NCI-H2107 (cell line): ENCODE measurements around the gene RAB11FIP3.
"Not testable (repeated sequence)": the region's sequence is repeated elsewhere in the genome, so short reads cannot be mapped to it uniquely, and the experiment has no call there.

ENCODE experiments used
- DNase-seq: peaks from one replicate; lab custom pipeline; 2025; lab: John Stamatoyannopoulos, UW

Gene RAB11FIP3

DNA sequence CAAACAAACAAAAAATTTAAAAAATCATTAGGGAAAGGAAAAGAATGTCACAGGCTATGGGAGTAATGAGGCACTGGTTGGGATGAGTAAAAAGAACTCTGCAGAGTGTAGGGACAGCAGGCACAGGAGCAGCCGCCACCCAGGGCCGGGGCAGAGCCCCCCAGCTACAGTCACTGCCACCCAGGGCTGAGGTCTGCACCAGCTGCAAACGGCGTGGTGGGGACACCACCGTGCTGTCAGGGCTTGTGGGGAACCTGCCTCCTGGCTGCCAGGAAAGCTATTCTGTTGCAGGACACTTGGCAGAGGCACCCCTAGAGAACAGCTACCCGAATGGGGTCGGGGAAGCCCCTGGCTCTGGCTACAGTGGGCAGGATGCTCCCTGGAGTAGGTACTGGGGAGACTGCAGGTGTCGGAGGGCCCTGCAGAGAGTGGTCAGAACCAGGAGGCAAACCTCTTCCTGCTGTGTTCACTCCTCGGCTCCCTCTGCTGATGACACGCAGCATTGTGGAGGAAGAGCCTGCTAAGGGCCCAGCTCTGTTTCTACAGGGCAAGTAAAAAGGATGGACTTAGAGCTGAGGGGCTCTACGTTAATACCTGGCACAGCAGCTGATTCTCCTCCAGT lies 69.8 kb downstream of the RAB11FIP3 start:
- no peak for DNase-seq

DNA sequence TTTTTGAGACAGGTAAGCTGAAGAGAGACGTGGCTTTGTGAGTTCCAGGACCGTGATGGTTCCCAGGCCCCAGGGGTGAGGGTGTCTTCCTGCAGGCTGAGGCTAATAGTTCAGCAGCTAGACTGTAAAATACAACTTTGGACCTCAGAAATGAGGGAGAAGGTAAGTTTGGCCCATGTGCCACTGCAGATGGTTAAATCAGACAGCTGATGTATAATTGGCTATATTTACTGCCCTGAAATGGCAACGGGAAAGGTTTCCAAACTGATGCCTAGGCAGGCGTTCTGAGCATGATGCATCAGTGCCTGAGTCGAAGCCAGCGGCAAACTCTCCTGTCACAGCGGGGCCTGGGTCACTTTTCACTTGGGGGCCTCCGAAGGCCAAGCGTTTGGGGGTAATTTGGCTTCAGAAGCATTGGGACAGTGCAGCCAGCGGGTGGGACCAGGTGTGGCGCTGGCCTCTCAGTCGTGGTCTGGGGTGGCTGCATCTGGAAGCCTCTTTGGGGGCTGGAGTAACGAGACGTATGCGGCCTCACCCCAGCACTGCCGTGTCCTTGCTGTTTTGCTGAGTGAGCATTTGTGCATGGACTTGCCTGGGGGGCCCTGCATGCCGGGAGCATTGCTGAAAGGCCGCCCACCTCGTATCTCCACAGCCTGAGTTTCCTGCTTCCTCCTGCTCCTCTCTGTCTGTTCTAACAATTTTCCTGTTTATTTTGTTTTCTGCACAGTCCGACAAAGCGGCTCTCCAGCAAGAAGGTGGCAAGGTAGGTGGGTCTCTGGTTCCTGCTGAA lies 70.8 kb downstream of the RAB11FIP3 start:
- no peak for DNase-seq

DNA sequence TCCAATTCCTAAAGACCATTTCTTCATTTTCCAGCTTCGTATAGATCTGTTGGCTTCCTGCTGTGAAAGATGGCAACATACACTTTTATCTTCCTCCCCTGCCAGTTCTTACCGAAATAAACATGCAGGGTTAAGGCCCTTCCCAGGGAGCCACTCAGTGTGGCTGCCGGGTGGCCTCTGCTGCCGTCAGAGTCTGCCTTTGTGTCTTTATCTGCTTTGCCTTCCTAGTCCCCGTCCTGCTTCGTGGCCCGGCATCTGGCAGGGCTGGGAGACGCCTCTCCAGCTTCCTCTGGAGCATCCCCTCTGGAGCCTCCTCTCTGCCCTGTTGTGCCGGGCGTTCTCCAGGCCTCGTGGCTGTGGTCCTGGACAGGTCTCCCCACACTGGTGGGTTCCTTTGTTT lies 71.8 kb downstream of the RAB11FIP3 start:
- DNase-seq, result no peak

DNA sequence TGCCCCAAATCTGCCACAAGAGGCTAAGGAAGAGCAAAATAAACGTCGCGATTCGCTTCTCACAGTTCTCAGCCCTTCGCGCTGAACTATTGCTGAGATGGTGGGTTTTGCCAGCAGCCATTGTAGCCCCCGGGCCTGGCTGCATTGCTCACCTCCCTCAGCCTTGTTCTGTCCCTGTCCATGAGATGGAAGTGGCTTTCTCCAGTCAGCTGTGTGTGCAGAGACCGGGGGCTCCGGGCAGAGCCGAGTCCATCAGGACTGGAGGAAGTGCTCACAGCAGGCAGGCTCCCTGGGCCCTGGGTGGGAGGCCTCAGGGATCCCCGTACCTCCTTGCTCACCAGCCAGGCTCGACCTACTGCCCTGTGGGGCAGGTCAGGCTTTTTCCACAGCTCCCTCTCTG lies 74.5 kb downstream of the RAB11FIP3 start:
- no peak for DNase-seq

DNA sequence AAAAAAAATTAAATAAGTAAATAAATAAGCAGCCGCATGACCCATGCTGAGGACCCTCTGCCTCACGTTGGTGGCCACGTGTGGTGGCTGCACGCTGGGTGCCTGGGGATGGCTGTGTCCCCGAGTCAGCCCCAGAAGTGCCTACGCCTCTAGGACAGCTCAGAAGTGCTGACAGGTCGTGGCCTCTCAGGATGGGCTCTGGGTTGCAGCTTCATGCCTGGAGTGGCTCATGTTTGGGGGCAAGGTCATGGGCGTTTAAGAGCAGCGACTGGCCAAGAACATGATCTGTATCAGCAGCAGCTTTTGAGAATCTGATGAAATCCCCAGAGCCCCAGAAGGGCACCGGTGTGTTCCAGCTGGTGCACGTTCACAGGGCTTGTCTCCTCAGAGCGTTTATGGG lies 75.3 kb downstream of the RAB11FIP3 start:
- no peak for DNase-seq

DNA sequence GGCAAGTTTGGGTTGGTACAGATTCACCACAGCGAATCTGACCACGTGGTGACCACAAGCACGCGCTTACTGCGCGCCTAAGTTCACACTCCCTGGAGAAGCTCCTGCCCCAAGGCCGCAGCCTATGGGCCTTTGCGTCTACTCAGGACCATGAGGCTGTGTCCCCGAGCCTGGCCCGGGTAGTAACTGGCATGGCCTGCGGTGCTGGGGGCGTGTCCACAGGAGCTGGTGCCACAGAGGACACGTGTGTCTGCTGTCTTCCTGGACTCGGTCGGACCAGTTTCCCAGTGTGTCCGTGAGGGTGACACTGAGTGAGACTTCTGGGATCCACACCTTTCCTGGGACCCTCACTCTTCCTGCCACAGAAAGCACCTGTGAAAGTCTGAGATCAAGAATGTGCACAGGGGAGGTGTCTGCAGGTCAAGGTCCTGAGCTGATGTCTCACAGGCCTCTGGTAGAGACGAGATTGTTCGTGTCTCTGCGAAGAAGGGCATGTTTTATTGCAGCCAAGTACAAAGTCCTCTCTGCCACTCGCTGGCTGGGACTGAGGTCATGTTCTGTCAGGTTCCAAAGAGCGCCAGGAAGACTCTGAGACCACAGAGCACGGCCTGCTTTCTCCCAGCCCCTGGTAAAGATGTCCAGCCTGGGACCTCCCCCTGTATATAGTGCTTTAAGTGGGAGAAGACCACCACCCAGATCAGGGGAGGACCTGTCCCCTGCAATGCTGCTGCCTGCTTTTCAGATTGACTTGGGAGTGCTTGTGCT lies 76.9 kb downstream of the RAB11FIP3 start:
- no peak for DNase-seq

DNA sequence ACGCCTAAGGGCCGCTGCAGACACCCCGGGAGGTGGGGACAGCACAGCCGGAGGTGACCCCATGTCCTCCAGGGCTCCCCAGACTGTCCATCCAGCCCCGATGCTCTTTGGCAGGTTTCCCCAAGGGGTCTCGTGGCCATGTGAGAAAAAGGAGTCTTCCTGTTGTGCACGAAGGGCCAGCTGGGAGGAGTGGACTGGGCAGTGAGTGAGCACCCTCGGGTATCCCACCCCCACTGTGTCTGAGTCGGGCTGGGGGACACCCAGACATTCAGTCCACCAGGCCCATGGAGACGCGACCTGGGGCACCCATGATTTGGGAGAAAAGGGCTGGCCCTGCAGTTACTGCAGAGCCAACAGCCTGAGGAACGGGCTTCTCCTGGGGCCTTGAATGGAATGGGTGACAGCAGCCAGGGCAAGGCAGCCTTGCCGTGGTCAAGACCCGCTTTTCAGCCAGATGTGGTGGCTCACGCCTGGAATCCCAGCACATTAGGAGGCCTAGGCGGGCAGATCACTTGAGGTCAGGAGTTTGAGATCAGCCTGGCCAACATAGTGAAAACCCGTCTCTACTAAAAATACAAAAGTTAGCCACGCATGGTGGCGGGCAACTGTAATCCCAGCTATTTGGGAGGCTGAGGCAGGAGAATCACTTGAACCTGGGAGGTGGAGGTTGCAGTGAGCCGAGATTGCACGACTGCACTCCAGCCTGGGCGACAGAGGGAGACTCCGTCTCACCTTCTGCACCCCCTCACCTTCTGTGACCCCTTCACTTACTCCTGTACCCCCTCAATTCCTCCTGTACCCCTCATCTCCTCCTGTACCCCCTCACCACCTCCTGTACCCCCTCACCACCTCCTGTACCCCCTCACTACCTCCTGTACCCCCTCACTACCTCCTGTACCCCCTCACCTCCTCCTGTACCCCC lies 78.0 kb downstream of the RAB11FIP3 start:
- DNase-seq, result no peak

DNA sequence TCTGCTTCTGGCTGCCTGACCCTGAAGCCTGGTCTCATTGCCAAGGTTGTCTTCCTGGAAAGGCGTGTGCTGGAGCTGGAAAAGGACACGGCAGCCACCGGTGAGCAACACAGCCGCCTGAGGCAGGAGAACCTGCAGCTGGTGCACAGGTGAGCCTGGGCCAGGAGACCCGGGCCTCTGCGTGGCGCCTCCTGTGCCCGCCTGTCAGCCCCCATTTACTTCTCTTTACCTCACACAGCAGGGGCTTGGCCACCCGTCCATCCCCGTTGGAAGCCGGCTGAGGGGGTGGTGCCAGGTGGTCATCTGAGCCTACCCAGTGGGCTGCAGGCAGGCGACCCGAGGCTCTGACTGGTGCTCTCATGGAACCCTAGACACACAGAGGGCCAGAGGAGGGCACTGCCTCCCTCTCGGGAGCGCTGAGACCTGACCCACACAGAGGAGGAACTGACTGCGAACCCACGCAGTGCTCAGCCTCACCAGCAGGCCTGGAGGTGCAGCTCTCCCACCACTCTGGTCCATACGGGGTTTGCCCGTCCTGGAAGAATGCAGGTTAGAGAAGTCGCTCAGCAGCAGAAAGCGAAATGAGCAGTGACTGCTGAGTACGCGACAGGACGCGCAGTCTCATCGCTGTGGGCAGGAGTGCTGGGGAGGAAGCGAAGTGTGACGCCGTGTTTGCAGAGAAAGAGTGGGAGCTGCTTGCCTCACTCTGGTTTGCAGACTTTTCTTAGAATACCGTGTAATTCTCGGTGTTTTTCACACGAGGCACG lies 80.2 kb downstream of the RAB11FIP3 start:
- no peak for DNase-seq

DNA sequence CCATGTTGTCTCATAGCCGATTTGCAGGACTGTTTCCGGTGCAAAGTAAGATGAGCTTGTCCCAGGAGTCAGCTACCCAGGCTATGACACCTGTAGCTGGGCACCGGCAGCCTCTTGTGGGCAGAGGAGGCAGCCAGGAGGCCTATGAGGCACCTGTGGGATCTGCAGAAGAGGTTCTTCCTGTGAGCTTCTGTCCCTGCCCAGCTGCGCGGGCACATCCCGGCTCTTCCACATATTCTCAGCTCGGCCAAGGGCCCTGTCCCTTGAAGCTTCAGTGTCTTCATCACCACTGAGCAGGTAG lies 80.7 kb downstream of the RAB11FIP3 start:
- no peak for DNase-seq

DNA sequence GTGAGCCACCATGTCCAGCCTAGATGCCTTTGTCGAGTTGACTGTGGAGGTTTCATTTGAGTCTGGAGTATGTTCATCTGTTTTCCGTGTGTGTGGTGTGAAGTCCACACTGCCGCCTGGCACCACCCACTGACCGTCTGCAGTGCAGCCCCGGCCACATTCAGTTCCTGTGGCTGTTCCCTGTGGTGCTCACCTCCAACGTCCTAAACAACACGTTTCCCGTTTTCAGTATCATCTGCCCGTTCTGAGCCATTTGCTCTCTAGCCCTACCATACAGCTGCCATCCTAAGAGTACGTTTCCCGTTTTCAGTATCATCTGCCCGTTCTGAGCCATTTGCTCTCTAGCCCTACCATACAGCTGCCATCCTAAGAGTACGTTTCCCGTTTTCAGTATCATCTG lies 82.1 kb downstream of the RAB11FIP3 start:
- DNase-seq, result not testable (repeated sequence)

DNA sequence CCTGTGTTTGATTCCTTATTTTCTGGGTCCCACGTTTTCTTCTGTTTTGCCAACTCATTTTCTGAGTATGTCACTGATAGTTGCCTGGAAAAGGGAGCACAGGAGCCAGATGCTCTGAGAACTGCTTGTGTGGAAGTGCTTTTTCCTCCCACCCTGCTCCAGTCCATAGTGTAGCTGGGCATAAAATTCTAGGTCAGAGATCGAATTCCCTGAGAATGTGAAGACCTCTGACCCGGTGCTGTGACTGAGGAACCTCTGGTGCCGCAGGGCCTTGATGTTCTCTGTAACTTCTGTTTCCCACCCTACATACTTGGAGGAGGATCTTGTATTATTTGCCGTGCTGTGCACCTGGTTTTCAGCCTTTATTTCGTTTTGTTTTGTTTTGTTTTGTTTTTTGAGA lies 82.5 kb downstream of the RAB11FIP3 start:
- no peak for DNase-seq

DNA sequence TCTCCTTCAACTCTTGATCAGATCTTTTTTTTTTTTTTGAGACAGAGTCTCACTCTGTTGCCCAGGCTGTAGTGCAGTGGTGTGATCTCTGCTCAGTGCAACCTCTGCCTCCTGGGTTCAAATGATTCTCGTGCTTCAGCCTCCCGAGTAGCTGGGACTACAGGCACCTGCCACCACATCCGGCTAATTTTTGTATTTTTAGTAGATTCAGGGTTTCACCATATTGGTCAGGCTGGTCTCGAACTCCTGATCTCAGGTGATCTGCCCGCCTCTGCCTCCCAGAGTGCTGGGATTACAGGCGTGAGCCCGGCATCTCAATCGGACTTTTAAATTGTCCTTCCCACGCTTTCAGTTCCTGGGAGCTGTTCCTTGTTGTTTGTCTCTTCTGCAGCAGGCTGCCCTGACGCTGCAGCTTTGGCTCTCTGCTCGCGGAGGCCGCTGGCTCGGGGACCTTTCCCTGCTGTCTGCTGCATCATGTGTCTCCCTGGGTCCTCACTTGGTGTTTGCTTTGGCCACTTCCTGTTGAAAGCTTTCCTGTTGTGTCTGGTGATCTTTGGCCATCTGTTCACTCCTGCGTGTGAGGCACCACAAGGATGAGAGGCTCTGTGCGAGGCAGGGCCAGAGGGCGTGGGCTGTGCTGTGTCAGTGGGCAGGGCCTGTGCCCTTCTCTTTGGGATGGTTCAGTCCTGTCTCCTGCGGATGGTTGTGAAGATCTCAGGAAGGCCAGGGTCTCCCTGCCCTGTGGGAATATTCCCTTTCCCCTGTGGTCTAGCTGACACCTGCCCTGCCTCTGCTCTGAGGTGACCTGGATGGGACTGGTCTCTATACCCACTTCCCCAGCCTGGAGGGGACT lies 83.7 kb downstream of the RAB11FIP3 start:
- no peak for DNase-seq

DNA sequence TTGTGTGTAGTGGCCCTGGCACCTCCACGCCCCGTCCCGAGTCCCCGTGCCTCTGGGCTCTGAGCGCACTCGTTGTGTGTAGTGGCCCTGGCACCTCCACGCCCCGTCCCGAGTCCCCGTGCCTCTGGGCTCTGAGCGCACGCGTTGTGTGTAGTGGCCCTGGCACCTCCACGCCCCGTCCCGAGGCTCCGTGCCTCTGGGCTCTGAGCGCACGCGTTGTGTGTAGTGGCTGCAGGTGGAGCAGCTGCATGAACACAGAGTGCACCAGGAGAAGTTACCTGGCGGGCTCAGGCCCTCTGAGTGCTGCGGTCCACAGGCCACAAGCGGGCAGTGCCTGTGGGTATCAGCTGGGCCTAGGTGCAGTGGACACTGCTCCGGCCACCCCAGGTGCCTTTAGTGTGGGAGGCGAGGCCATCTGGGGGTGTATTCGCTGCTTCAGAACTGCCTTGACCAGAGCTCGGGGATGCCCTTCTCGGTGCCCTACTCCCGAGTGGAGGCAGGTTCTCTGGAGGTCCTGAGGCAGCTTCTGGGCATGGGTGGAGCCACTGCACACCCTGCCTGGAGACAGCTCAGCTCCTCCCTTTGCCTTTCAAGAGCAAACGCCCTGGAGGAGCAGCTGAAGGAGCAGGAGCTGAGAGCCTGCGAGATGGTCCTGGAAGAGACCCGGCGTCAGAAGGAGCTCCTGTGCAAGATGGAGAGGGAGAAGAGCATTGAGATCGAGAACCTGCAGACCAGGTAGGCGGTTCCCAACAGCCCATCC lies 84.8 kb downstream of the RAB11FIP3 start:
- no peak for DNase-seq

DNA sequence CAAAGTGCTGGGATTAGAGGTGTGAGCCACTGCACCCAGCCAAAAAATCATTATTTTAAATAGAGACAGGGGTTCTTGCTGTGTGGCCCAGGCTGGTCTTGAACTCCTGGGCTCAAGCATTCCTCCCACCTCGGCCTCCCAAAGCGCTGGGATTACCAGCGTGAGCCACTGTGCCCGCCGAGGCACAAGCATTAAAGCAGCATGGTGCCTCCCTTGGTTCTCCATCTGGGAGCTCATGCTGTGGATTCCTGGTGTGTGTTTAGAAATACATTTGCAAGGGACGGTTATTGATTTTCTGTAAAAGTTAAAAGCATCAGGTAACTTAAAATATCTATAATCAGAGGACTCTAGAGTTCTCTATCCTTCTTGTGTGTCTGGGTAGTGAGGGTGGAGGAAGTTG lies 87.4 kb downstream of the RAB11FIP3 start:
- DNase-seq, result no peak

DNA sequence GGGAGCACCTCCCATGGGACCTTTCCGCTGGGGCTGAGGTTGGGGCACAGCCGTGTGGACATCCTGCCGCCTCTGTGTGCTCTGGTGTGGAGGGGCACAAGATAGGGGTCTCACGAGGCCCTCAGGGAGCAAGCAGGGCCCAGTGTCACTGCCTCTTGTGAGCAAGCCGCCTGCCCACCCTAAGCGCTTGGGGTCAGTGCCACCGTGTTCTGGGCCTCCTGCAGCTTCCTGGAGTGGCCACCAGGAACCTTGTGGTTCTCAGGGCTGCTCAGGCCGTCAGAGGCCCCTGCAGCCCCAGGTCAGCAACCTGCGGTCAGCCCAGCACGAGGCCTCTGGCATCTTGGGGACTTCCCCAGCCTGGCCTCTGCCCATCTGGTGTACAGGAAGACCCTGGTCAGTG lies 88.5 kb downstream of the RAB11FIP3 start:
- DNase-seq, result no peak

DNA sequence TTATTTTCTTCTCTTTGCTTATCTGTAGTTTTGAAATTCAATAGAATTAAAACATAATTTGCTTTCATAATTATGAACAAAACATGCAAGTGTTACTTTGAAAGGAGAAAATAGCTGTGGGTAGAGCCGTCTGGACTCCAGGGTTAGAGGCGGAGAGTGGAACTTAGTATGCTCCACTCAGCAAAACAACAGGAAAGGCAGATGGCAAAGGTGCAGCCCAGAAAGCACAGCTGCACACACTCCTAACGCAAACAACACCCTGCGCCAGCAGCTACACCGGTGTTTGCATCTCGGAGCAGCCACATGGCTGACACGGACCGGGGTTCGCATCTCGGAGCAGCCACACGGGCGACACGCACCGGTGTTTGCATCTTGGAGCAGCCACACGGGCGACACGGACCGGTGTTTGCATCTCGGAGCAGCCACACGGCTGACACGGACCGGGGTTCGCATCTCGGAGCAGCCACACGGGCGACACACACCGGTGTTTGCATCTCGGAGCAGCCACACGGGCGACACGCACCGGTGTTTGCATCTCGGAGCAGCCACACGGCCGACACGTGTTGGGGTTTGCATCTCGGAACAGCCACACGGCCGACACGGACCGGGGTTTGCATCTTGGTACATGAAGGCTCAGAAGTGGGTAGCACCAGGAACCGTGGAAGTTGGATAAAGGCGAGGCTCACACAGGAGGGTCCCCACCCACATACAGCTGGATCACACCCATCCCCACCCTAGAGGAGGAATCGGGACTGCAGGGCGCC lies 89.9 kb downstream of the RAB11FIP3 start:
- DNase-seq, result no peak

DNA sequence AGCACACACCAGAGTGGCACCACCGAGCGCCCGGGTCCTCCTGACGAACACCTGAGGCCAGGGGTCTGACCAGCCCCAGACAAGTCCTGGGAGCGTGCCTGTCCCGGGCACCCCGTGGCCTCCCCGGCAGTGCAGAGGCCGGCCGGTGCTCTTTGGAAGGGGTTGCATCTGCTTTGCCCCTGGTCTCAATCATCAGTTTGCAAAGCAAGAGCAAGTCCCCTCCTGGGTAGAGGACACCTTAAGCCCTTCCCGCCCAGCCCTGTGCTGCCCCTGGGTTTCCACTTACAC lies 90.4 kb downstream of the RAB11FIP3 start:
- no peak for DNase-seq

DNA sequence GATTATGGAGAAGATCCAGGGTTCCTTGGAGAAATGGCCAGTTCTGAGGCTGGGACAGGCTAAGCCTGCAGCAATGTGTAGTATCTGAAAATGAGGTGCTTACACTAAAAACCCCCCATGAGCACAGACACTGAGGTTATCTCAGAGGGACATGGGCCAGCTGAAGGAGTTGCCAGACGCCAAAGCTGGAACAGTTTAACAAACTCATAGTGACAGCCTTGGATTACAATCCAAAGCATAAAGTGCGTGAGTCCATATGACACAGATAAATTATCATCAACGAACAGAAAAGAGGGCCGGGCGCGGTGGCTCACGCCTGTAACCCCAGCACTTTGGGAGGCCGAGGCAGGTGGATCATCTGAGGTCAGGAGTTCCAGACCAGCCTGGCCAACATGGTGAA lies 90.9 kb downstream of the RAB11FIP3 start:
- DNase-seq, result no peak

DNA sequence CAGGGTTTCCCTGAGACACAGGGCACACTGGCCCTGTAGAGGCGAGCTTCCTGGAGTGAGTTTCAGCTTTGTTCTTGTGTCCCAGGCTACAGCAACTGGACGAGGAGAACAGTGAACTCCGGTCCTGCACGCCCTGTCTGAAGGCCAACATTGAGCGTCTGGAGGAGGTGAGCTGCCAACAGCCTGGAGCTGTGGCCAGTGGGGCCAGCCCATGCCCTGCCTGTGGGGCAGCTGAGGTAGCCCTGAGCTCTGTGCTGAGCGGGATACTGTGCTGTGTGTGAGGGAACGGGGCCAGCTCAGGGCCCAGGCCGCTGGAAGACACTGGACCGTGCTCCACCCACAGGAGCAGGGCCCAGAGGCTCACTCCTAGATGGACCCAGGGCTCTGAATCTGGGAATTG lies 93.4 kb downstream of the RAB11FIP3 start:
- no peak for DNase-seq
